Mesothelial cell of epicardium (in vitro differentiated cells): Measurements from ENCODE around the gene GALNTL6. TPM values are rescaled to one million over a fixed set of nuclear protein-coding genes. Genes with fewer than 3 reads are reported as not detected.

Experiments
- DNase-seq, 2 experiments: peaks; one replicate each; pipeline ENCODE4 v3.0.0; 2021; ENCODE audit warnings: low spot score in 2 of 2; ENCODE audit not compliant: unreplicated experiment in 2 of 2
- H3K27ac Mint-ChIP-seq: 2 replicates; pipeline ENCODE4 v1.8.0; 2021; ENCODE audit warnings: mixed read lengths
- H3K27me3 Mint-ChIP-seq: 2 replicates; pipeline ENCODE4 v1.8.0; 2021; ENCODE audit warnings: low read depth, mixed read lengths
- H3K36me3 Mint-ChIP-seq: 2 replicates; pipeline ENCODE4 v1.8.0; 2021; ENCODE audit warnings: mixed read lengths
- H3K4me1 Mint-ChIP-seq: 2 replicates; pipeline ENCODE4 v1.8.0; 2021; ENCODE audit warnings: mixed read lengths
- H3K4me3 Mint-ChIP-seq: 2 replicates; pipeline ENCODE4 v1.8.0; 2021; ENCODE audit warnings: mild to moderate bottlenecking, moderate library complexity, mixed read lengths
- H3K9me3 Mint-ChIP-seq: 2 replicates; pipeline ENCODE4 v1.8.0; 2021; ENCODE audit warnings: mixed read lengths
- CTCF ChIP-seq: fragments of 200-600 bp; sonication (generic); IDR thresholded peaks from one replicate; pipeline ENCODE4 v1.5.0; 2021; ENCODE audit warnings: antibody characterized with exemption; ENCODE audit not compliant: unreplicated experiment
- total RNA-seq: library from RNA; stranded (reverse); gene quantifications from 3 replicates; pipeline ENCODE4 v1.2.1, GENCODE V29; 2021

The GALNTL6 gene
- total RNA-seq, 1 donor from 2014 or later: 1.3 TPM

GRCh38 chr4:172691552-172691951, 878.3 kb downstream of the GALNTL6 start:
- DNase-seq: no peak
- H3K4me1 Mint-ChIP-seq: no peaks in the 10 kb centered on the region
- no peak overlapping the region for H3K4me3 Mint-ChIP-seq
- H3K9me3 Mint-ChIP-seq: peaks cover 32% of the 10 kb centered on the region
- H3K36me3 Mint-ChIP-seq: no peaks in the 10 kb centered on the region
- no peaks in the 10 kb centered on the region for H3K27me3 Mint-ChIP-seq
- H3K27ac Mint-ChIP-seq: no peak overlapping the region
- TF ChIP-seq CTCF: no peak

GRCh38 chr4:172692701-172693100, 879.5 kb downstream of the GALNTL6 start:
- no peak overlapping the region for H3K27ac Mint-ChIP-seq
- TF ChIP-seq CTCF: no peak

GRCh38 chr4:172698256-172698655, 885.1 kb downstream of the GALNTL6 start:
- Mint-ChIP-seq H3K36me3 (peaks cover under 1% of the 10 kb centered on the region), H3K4me1 (no peaks in the 10 kb centered on the region), H3K27me3 (no peaks in the 10 kb centered on the region), H3K27ac (no peak overlapping the region), H3K9me3 (peaks cover 31% of the 10 kb centered on the region), H3K4me3 (no peak overlapping the region)
- no peak for TF ChIP-seq CTCF
- DNase-seq: no peak

More at GRCh38 chr4:172692701-172693100, 879.5 kb downstream of the GALNTL6 start:
- peaks cover 33% of the 10 kb centered on the region for H3K9me3 Mint-ChIP-seq
- H3K36me3 Mint-ChIP-seq: no peaks in the 10 kb centered on the region
- no peaks in the 10 kb centered on the region for H3K4me1 Mint-ChIP-seq
- no peaks in the 10 kb centered on the region for H3K27me3 Mint-ChIP-seq
- H3K4me3 Mint-ChIP-seq: no peak overlapping the region
- no peak for DNase-seq

GRCh38 chr4:172705565-172705964, 892.4 kb downstream of the GALNTL6 start:
- no peaks in the 10 kb centered on the region for H3K27me3 Mint-ChIP-seq

GRCh38 chr4:172706000-172706399, 892.8 kb downstream of the GALNTL6 start:
- H3K36me3 Mint-ChIP-seq: peaks cover 24% of the 10 kb centered on the region
- H3K9me3 Mint-ChIP-seq: peaks cover 45% of the 10 kb centered on the region
- no peak overlapping the region for H3K4me3 Mint-ChIP-seq
- DNase-seq: no peak
- TF ChIP-seq CTCF: no peak
- no peak overlapping the region for H3K27ac Mint-ChIP-seq
- H3K27me3 Mint-ChIP-seq: no peaks in the 10 kb centered on the region
- peaks cover 25% of the 10 kb centered on the region for H3K4me1 Mint-ChIP-seq

More at GRCh38 chr4:172705565-172705964, 892.4 kb downstream of the GALNTL6 start:
- DNase-seq: no peak
- Mint-ChIP-seq H3K9me3 (peaks cover 45% of the 10 kb centered on the region), H3K4me1 (peaks cover 25% of the 10 kb centered on the region), H3K27ac (no peak overlapping the region), H3K4me3 (no peak overlapping the region), H3K36me3 (peaks cover 24% of the 10 kb centered on the region)
- TF ChIP-seq CTCF: no peak

GRCh38 chr4:172707622-172708021, 894.4 kb downstream of the GALNTL6 start:
- Mint-ChIP-seq H3K4me1 (peaks cover 25% of the 10 kb centered on the region), H3K4me3 (no peak overlapping the region), H3K9me3 (peaks cover 41% of the 10 kb centered on the region), H3K36me3 (peaks cover 24% of the 10 kb centered on the region), H3K27me3 (no peaks in the 10 kb centered on the region), H3K27ac (no peak overlapping the region)
- no peak for TF ChIP-seq CTCF
- no peak for DNase-seq
